Psoas muscle (tissue), 8 donors: ENCODE data around the gene OPALIN. TPM values are rescaled to one million over a fixed set of nuclear protein-coding genes. Genes with fewer than 3 reads are reported as not detected.

Experiments used
- ATAC-seq, 4 donors: fragments of 200-7000 bp; cut with Tn5 transposase; one replicate each; pipeline ENCODE4 v1.9.1; 2020; ENCODE audit warnings: moderate library complexity in 3 of 4, mild to moderate bottlenecking in 2 of 4
- DNase-seq, 2 donors: peaks; one replicate each; pipeline ENCODE4 v3.0.0-alpha.2; 2020
- H3K27ac ChIP-seq: fragments of 200-600 bp; one replicate; pipeline ENCODE4 v1.8.0; 2022
- H3K27me3 ChIP-seq, 3 donors: fragments of 200-600 bp in 1 of 3; one replicate each; pipeline versions ENCODE4 v1.6.1 to v1.8.0; 2013 to 2022; ENCODE audit warnings: low read length in 2 of 3, mild to moderate bottlenecking in 2 of 3, moderate library complexity in 1 of 3; ENCODE audit not compliant: insufficient read depth in 3 of 3
- H3K36me3 ChIP-seq, 2 donors: fragments of 200-600 bp in 1 of 2; one replicate each; pipeline versions ENCODE4 v1.6.1 to v1.8.0; 2013 to 2022; ENCODE audit warnings: low read depth in 1 of 2, mild to moderate bottlenecking in 1 of 2, moderate library complexity in 1 of 2; ENCODE audit not compliant: insufficient read depth in 1 of 2
- H3K4me1 ChIP-seq: fragments of 200-600 bp; one replicate; pipeline ENCODE4 v1.8.0; 2022
- H3K4me3 ChIP-seq: fragments of 200-600 bp; one replicate; pipeline ENCODE4 v1.8.0; 2022; ENCODE audit warnings: mild to moderate bottlenecking
- H3K9me3 ChIP-seq: fragments of 200-600 bp; one replicate; pipeline ENCODE4 v1.8.0; 2022
- CTCF ChIP-seq: fragments of 200-600 bp; IDR thresholded peaks from one replicate; pipeline ENCODE4 v1.8.0; 2022; ENCODE audit warnings: antibody characterized with exemption
- whole genome bisulfite sequencing, 3 donors: extraction: QIAGEN DNeasy Blood & Tissue Kit; methylation state at CpG; one replicate each; pipeline versions ENCODE4 v1.1.6 to v1.1.7; 2013; 5-methylcytosine and 5-hydroxymethylcytosine counted together
- intact Hi-C, 2 donors: fragments of 100-400 bp; cut with DNase I; formaldehyde crosslinking; loops; one replicate each; pipeline versions ENCODE4 v1.11.0 to v1.14.2; 2022
- polyA plus RNA-seq, 3 donors: library from polyadenylated mRNA; stranded (reverse); fragments of 200-250 nt; gene quantifications; one replicate each; pipeline ENCODE4 v1.2.3, GENCODE V29; 2013
- total RNA-seq, 4 donors: library from RNA; stranded (reverse); fragmentation: NEBNext Ultra II Directional in 2 of 4; extraction: Animal tissue kit (Norgen Biotek cat#: 25700) in 2 of 4; gene quantifications; one replicate each; pipeline versions ENCODE4 v1.2.1 to v1.2.4, GENCODE V29; 2021 to 2023
- donor health status: healthy with polysubstance abuse.
- donor health status: DM: no; HTN: no; CAD: no; lungs with moderate emphysema.
- donor health status: Bipolar disorder and iron deficiency.
- donor health status: healthy.
- donor health status: DM: yes; HTN: yes; CAD: no.
- donor health status: DM: no; HTN: no; CAD: no.
- donor health status: DM: no; HTN: no; CAD: no.
- donor health status: DM: yes; HTN: yes; CAD: no.

The OPALIN gene
- total and polyA plus RNA-seq, 7 donors: 0.17 TPM; not detected in 6

DNA sequence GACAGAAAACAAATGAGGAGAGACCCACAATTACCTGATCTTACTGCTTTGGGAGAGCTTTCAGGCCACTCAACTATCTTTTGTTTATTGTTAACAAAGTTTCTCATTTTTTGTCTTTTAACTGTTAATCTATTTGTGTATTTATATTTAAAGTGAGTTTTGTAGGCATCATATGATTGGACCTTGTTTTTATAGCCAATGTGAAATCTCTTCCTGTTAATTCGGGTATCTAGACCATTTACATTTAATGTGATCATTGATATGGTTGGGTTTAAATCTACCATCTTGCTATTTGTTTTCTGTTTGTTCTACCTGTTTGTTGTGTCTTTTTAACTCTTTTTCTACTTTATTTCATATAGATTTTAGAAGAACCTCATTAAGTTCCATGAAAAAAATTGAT, 12.5 kb downstream of the OPALIN start:
- H3K27ac ChIP-seq: no peak overlapping the region
- no peaks in the 10 kb centered on the region for H3K4me1 ChIP-seq
- ATAC-seq: no peak
- H3K9me3 ChIP-seq: no peaks in the 10 kb centered on the region
- H3K4me3 ChIP-seq: no peak overlapping the region
- H3K36me3 ChIP-seq: no peaks in the 10 kb centered on the region
- no peaks in the 10 kb centered on the region for H3K27me3 ChIP-seq
- no peak for TF ChIP-seq CTCF
- 74 to 87% (median 82%) methylated on average over 1 of the region's 1 CpG for WGBS, 3 donors
- intact Hi-C loops: no loop called here
- no peak for DNase-seq

- no peaks in the 10 kb centered on the region for H3K27me3 ChIP-seq
- intact Hi-C loops: no loop called here
- ATAC-seq (no peak), DNase-seq (no peak)
- 22 to 28% (median 25%) methylated on average over 2 of the region's 2 CpGs for WGBS, 3 donors
- no peaks in the 10 kb centered on the region for H3K4me1 ChIP-seq
- no peak overlapping the region for H3K4me3 ChIP-seq
- no peaks in the 10 kb centered on the region for H3K9me3 ChIP-seq
- no peak overlapping the region for H3K27ac ChIP-seq
- no peaks in the 10 kb centered on the region for H3K36me3 ChIP-seq
- no peak for TF ChIP-seq CTCF
Observed at GRCh38 chr10:96345222-96345621, 13.6 kb downstream of the OPALIN start.

- WGBS, 3 donors: 96 to 98% (median 97%) methylated on average over 4 of the region's 4 CpGs
- intact Hi-C loops: no loop called here
- H3K4me3 ChIP-seq: no peak overlapping the region
- no peaks in the 10 kb centered on the region for H3K27me3 ChIP-seq
- H3K4me1 ChIP-seq: no peaks in the 10 kb centered on the region
- no peak overlapping the region for H3K27ac ChIP-seq
- no peaks in the 10 kb centered on the region for H3K36me3 ChIP-seq
- no peaks in the 10 kb centered on the region for H3K9me3 ChIP-seq
- TF ChIP-seq CTCF: no peak
- no peak for DNase-seq
- ATAC-seq: no peak
Observed at GRCh38 chr10:96344178-96344577, 14.6 kb downstream of the OPALIN start.

DNA sequence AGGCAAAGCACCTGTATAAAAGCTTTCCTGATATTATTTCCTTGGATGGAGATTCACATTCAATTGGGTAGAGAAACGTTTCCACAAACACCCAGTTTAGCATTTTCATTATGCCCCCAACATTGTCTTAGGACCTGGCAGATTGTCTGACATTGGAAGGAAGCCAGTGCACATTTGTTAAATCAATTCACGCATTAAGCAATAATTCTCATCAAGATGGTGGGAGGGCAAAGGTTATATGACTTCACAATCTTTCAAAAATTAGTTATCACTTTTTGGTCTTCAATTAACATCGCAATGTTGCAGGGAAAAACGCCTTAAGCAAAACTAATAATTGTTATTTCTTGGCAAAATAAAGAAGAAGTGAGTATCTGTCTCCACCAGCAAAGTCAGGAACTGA, 16.4 kb downstream of the OPALIN start:
- H3K4me3 ChIP-seq: no peak overlapping the region
- ATAC-seq (no peak), DNase-seq (no peak)
- no peaks in the 10 kb centered on the region for H3K4me1 ChIP-seq
- H3K9me3 ChIP-seq: no peaks in the 10 kb centered on the region
- H3K27me3 ChIP-seq: no peaks in the 10 kb centered on the region
- WGBS, 3 donors: 65 to 67% (median 65%) methylated on average over 4 of the region's 4 CpGs
- no peaks in the 10 kb centered on the region for H3K36me3 ChIP-seq
- H3K27ac ChIP-seq: no peak overlapping the region
- TF ChIP-seq CTCF: no peak
- intact Hi-C loops: no loop called here
